GM15510 (cell line): Measurements from ENCODE around the gene ZIC5.

ENCODE experiments used
- POLR2A ChIP-seq: IDR thresholded peaks from 3 replicates; pipeline ENCODE4 v1.6.1; 2011; ENCODE audit warnings: borderline replicate concordance; ENCODE audit not compliant: insufficient read length; ENCODE audit errors: extremely low read depth

The ZIC5 gene

GRCh38 chr13:99944606-99945005 is 27.0 kb downstream of the ZIC5 start:
- TF ChIP-seq POLR2A: no peak

DNA sequence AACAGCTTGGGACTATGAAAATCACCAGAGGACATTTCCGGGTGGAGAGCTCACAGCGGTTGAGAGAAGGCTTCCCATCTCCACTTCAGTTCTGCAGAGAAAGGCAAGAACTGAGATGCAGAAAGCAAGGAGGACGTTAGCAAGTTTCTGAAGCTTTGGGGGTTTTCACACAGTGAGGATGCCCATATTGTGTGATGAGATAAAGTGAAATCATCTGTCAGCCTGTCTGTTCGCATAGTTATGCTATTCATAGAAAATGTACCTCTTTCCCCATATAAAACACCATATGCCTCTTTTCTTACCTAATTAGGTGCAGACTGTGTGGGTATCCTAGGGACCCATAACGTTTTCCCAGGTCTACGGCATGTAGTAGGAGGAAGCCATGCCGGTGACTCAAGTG is 27.5 kb downstream of the ZIC5 start:
- TF ChIP-seq POLR2A: no peak

DNA sequence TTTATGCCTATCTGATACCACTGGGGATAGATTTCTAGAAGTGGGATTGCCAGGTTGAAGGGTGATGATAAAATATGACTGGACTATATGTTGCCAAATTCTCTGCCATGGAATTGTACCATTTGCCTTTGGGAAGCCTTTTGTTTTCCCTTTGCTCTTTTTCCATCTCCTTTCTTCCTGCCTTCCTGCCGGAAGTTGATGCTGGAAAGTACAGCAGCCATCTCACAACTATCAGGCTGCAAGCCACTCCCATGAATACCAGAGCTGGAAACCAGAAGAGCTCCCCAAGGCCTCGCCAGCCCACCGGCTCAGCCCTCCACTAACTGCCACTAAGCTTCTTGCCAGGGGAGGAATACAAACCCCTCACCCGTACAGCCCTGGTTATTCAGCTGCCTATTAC is 29.7 kb downstream of the ZIC5 start:
- no peak for TF ChIP-seq POLR2A

DNA sequence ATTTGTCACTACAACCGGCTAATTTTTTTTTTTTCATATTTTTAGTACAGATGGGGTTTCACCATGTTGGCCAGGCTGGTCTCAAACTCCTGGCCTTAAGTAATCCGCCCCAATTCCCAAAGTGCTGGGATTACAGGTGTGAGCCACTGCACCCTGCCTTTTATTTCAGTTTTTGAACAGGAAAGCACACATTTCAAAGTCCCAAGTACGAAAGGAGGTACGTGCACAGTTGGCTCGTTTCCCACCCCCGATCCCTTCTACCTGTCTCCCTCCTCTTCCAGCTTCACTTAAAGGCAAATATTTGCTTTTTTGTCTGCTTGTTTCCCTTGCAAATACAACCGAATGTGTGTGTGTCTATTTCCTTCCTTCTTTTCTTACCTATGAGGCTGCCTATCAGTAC is 30.5 kb downstream of the ZIC5 start:
- no peak for TF ChIP-seq POLR2A

DNA sequence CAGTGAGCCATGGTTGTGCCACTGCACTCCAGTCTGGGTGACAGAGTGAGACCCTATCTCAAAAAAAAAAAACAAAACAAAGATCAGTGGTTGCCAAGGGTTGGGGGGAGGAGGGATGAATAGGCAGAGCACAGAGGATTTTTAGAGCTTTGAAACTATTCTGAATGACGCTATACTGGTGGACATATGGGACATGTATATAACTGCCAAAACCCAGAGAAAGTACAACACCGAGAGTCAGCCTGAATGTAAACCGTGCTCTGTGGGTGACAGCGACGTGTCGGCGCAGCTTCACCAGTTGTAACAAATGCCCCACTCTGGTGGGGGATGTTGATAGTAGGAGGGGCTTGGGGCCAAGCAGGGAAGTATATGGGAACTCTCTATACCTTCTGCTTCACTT is 32.9 kb downstream of the ZIC5 start:
- no peak for TF ChIP-seq POLR2A

- no peak for TF ChIP-seq POLR2A
Observed at GRCh38 chr13:99935772-99936171, 35.8 kb downstream of the ZIC5 start.

DNA sequence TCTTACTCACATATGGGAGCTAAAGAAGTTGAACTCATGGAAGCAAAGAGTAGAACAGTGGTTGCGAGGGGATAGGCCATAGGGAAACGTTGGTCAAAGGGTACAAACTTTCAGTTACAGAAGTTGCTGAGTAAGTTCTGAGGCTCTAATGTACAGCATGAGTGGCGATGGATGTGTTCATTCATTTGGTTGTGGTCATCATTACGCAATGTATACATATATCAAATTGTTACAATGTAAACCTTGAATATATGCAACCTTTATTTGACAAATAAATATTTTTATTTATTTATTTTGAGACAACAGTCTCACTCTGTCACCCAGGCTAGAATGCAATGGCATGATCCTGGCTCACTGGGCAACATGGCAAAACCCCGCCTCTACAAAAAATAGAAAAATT is 38.7 kb downstream of the ZIC5 start:
- TF ChIP-seq POLR2A: no peak

- no peak for TF ChIP-seq POLR2A
Observed at GRCh38 chr13:99930925-99931324, 40.6 kb downstream of the ZIC5 start.

GRCh38 chr13:99929866-99930265 is 41.7 kb downstream of the ZIC5 start:
- no peak for TF ChIP-seq POLR2A

DNA sequence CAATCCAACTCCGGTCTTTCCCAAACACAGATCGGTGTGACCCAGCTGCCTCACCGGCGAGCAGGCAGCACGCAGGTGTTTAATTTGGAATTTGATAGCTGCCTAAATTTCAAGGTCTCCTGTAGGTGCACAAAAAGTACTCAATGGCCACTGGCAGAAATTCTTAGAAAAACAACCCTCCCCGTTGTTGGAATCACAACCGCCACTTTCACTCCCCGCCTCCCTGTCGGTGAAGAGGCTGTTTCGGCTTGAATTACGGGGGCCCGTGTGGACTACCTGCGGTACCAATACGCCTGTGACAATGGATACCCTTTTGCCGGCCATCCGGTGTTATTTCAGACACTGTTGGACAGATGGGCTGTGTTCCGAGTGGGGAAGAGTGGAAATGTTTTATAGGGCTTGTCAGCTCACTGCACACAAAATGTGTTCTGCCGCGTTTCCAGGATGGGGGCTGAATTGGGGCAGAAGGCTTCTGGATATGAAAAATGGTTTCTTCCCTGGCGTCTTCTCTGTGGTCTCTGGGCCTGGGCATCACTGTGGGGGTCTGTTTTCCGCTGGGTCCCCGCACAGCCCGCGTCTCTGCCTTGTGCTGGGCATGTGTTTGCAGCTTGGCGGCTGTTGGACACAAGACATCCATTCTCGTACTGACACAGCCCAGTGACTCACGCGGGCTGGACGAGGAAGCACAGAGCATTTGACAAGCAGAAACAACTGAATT is 45.4 kb downstream of the ZIC5 start:
- no peak for TF ChIP-seq POLR2A

DNA sequence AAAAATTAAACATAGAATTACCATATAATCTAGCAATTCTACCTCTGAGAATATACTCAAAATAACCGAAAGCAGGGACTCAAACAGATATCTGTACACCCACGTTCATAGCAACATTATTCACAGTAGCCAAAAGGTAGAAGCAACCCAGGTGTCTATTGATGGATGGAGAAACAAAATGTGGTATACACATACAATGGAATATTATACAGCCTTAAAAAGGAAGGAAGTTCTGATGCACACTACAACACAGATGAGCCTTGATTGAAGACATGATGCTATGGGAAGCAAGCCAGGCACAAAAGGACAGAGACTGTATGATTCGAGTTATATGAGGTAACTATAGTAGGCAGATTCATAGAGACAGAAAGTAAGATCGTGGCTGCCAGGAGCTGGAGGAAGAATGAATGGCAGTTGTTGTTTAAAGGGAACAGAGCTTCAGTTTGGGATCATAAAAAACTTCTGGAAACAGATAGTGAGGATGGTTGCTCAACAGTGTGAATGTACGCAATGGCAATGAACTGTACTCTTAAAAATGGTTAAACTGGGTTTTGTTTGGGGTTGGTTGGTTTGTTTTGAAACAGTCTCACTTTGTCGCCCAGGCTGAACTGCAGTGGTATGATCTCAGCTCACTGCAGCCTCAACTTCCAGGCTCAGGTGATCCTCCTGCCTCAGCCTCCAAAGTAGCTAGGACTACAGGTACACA is 47.5 kb downstream of the ZIC5 start:
- TF ChIP-seq POLR2A: no peak

GRCh38 chr13:99922631-99923404 is 48.7 kb downstream of the ZIC5 start:
- TF ChIP-seq POLR2A: no peak

GRCh38 chr13:99919132-99919531 is 52.4 kb downstream of the ZIC5 start:
- TF ChIP-seq POLR2A: no peak

DNA sequence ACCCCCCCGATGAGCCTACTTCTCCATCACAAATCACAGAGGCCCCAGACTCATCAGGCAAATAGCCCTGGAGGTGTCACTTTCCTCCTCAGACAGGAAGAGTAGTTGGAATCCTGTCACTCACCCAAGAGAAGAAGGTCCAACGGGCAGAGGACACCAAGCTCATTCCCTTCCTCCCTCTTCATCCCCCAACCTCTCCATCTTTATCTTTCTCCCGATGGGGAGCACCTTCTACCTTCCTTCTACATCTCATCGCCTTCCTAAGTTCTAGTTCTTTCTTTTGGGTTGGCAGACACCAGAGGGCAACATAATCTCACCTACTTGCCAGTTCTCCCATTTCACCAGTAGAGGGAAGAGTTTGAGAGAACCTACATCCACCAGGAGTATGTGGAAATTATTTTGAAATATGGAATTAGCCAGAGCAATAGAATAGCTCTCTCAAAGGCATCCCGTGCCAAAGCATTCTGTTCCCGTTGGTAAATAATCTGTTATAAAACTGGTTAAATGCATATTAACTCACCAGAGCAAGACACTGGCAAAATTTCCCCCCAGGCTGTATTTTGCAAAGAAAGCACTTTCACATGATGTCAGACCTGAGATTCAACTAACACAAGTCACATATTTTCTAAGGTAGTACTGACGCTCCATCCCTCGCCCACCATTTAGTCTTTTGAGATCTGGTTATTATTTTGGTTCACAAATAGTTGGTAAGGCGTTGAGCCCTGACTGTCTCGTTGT is 55.0 kb downstream of the ZIC5 start:
- no peak for TF ChIP-seq POLR2A

GRCh38 chr13:99913167-99913566 is 58.4 kb downstream of the ZIC5 start:
- TF ChIP-seq POLR2A: no peak
